GM21526 (cell line): Measurements from ENCODE around the gene AP5Z1.

Experiments
- ATAC-seq: cut with Tn5 transposase; IDR thresholded peaks from one replicate; pipeline ENCODE4 v1.9.1; 2021; ENCODE audit warnings: moderate library complexity; ENCODE audit not compliant: unreplicated experiment, low FRiP score

The AP5Z1 gene

DNA sequence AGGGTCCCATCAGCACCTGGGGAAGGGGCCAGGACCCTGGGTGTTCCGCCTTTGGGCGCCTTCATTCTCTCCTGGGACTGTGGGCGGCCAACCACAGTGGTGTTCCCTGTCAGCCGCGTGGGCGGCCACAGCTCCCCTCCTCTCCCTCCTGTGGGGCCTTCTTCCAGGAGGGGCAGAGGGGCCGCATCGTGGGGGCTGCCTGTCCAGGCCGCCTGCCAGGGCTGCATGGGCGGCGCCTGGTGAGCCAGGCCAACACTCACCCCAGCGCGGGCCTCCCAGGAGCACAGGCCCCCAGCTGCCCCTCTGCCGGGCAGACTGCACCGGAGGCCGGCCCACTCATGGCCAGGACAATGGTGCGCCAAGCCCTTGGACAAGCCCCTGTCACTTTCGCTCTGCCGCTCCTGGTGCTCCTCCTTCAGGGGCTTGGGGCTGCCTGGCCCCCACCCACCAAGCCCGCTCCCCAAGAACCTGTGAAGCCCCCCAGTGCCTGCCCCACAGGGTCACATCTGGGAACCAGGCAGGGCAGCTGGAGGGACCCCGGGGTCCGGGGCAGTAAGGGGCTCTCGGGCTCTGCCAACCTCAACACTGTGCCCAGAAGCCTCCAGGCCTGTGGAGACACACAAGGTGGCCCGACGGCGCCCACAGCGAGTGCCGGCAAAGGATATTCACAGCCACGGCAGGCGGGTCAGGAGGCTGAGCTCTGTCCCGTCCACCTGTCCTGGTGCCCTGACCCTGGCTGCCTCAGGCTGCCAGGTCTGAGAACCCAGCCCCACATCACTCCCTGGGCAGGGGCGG lies 42.8 kb downstream of the AP5Z1 start:
- no peak for ATAC-seq

DNA sequence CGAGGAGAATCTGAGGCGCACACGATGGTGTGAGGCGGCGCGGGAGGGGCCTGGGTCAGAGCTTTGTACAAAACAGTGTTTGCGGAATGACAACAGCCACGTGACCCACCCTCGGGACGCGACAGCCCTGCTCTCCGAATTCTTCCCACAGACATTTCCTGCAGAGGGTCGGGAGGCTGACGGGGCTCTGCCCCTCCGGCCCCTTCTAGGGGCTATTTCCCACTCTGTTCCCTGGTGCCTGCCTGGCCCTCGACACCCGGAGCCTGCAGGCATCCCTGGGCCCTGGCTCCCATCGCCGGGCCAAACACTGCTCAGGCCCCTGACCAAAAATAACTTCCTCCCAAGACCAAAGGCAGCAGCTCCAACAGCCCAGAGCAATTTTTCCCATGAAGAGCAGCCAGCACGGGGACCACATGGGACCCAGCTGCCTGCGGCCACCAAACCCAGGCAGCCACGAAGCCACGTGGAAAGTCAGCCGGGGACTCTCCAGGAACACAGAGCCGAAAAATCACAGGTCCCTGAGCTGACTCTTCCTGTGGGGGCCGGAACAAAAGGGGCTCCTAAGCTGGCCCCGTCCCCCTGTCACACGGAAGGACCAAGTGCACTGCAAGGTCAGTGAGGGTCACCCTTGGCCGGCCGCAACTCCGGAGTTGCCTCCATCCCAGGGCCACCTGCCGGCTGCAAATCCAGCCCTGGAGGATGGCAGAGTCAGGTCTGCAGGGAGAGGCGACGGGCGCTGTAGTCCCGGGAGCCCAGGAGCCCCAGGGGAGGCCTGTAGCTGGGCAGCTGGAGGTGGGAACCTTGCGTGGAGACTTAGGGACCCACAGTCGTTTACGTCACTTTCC lies 44.4 kb downstream of the AP5Z1 start:
- ATAC-seq, result no peak

DNA sequence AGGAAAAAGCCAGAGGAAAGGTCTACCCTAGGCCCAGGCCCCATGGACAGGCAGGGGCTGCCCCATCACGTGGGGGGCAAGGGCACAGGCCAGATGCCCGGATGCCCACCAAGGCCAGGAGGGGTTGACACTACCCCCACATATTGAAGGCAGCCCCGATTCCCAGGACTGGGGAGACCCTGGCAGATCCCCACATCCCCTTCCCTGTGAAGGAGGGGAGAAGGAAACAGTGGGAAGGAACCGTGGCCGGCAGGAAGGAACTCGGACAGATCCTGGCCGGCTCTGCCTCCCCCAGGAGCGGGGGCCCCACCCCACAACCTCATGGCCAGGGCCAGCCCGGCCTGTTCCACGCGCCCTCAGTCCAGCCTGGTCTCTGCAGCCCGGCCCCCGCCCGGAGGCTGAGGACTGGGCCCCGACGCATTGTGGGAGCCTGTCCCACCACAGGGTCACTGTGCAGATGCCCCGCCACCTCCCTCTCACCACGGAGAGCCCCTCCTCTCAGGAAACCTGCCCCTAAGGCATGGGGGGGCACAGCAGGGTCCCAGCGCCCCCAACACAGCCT lies 45.1 kb downstream of the AP5Z1 start:
- ATAC-seq, result no peak

DNA sequence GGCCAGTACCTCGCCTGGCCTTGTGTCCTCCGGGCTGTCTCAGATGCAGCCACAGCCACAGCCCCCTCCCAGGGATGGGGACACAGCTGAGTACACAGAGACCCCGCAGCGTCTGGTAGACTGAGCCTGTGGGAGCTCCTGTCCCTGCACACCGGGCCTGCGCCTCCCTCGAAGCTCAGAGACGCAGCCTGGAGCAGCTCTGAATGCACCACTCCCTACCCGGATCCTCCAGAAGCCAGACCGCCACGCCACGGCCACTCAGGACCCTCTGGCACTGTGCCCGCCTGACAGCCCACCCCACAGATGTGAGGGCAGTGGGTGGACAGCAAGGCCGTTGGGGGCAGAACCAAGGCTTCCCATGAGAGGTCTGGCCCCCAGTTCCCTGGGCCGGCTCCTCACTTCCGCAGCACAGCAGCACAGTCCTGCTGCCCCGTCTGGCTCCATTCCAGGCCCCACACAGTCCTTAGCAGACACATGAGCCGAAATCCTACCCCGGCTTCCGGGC lies 45.6 kb downstream of the AP5Z1 start:
- no peak for ATAC-seq

DNA sequence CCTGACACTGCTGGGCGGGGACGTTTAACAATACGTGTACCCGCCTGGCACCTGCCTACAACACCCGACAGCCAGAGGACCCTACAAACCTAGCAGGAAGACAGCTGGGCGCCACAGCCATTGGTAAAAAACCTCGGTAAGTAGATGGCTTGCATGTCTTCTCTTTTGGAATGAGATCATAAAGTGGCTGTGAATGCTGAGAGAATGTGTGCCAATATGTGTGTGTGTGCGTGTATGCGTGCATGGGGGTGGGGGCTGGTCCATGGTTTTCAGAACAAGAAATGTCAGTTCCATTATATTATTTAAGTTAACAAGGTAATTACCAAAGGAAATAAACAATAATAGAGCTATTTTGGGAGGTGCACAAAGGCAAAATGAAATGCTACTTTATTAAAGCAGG lies 47.3 kb downstream of the AP5Z1 start:
- ATAC-seq, result no peak

DNA sequence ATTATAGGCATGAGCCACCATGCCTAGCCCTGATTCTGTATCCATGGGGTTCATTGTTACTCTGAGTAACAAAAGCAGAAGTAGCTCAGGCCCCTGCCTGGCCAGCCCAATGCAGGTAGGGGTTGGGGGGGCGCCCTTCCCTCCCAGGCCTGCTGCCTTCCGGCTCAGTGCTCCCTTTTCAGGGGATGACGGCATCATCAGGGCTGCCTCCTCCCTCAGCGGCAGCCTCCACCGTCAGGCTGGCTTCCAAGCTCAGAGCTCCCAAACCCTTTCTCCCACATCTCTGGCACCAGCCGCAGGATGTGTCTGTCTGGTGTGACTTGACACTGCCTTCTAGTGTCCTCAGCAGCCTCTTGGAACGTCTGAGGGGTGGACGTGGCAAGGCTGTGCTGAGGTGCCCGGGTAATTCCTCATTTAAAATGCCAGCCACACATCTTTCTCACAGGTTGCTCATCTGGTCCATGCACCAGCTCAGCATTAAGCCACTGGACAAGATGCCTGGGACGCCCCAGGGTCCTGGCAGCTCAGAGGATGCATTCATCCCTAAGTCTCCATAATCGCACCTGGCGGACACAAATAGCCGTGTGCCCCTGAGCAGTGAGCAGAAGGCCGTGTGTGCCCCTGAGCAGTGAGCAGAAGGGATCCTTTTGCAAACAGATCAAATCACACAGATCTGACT lies 48.2 kb downstream of the AP5Z1 start:
- no peak for ATAC-seq

DNA sequence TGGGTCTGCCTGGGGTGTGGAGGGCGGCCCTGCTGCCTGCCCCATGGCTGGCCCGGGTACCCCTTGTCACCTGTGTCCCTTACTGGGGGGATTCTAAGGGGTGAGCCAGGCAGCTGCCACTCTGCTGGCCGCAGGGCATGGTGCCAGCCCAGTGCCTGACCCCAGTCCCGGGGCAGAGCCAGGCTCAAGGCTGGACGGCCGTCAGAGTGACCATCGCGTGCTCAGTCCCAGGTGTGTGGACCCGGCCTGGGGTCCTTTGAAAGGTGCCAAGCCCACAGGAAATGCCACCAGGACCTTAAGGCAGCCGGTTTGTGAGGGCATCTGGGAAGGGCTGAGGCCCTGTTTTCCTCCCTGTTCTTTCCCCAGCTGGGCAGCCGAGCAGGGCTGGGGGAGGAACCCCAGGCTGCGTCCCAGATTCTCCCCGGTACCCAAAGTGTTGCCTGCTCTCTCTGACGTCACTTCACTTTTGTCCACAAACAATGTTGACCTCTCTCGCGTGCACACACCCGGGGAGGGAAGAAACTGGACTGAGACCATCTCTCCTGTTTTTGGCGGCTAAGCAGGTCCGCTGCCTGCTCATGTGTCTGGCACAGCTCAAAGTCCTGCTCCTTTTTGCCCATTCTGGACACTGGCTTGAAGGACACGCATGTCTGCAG lies 48.8 kb downstream of the AP5Z1 start:
- no peak for ATAC-seq

DNA sequence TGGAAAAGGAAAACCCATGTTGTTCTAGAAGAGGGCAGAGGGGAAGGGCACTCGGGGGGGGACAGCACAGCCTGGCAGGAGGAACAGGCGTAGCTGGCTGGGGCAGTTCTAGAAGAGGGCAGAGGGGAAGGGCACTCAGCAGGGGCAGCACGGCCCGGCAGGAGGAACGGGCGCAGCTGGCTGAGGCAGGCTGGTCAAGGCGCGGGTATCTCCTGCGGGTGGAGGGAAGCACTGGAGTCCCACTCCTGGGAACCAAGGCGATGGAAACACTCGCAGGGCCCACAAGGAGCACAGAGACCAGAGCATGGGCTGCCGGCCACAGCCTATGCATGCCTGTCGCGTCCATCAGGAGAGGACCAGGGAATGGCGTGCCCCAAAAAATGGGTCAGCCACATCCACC lies 49.7 kb downstream of the AP5Z1 start:
- no peak for ATAC-seq

DNA sequence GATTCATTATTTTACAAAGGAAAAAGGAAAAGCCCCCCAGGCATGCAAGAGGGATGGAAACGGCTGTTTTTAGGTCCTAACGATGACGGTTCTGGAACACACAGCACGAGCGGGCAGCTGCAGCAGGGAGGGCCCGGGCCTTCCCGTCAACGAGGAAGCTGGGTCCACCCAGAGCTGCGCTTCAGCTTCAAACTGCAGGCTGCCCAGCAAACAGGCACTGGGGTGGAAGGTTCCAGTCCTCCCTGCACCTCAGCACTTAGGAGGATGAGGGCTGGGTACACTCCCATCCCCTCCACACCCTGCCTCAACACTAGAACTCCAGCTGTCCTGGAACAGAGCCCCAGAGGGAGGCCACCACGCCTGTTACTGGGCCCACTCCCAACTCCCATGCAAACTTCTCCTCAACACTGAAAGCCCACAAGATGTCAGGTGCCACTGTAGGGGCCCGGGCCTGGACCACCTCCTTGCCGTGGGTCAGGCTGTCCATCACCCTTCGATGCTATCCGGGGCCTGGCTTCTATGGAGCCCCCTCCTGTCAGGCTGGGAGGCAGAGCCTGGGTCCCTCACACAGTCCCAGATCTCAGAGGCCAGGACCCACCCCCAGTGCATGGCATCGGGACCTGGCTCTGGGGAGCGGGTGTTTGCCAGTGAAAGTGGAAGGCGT lies 53.4 kb downstream of the AP5Z1 start:
- no peak for ATAC-seq

DNA sequence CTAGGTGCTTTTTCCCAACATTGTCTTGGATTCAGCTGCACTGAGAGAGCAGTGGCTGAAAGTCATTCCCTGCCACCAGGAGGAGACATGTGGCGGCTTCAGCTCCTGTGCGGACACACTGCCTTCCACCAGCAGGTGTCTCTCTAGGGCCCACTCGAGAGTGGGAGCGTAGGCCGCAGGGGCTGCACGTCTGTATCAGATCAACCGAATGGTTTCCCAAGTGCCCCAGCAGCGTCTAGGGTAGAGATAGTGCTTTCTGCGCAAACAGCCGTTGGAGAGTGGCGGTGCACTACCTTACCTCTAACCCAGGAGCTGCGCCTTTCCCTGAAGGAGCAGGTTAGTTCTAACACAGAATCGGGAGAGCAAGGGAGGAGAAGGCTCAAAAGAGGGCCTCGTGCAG lies 54.8 kb downstream of the AP5Z1 start:
- peak; percentile 59 for ATAC-seq

DNA sequence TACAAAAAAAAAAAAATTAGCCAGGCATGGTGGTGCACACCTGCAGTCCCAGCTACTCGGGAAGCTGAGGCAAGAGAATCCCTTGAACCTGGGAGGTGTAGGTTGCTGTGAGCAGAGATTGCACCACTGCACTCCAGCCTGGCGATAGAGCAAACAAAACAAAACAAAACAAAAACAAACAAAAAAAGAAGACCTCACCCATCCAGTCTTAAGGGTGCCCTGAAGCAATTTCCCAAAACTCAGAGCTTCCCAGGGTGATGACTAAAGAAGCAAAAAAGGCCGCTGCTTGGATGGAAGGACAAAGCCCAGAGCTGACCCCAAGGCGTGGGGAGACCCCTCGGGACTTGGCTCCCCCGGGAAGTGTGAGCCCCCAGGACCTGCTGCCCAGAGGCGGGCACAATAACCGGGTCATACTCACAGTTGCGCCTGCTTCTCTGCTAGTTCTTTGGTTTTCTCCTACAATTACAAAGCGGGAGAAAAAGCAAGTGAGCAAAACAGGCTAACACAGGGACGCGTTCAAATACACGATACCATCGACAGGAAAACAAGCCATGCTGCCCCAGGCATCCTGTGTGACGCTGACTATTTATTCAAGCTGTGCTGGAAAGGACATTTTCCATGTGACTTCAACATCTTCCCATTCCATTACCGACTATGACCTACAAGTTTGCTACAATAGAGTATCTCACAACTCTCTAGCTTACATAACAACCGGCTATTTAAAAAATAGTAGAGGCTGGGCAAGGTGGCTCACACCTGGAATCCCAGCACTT lies 56.5 kb downstream of the AP5Z1 start:
- no peak for ATAC-seq

DNA sequence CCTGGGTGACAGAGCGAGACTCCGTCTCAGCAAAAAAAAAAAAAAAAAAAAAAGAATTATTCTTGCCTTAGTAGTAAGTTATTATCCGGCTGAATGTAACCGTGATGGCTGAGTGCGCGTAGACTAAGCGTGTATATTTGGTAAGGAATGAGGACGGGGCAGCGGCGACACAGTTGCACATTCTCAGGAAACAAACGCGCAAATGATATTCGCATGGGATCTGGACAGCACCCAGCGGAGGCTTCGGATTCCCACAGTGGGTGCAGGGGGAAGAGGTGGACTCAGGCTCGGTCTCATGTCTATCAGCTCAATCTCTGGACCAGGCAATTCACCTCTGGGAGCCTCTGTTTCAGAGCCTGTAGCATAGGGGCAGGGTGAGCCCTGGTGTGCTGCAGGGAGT lies 57.3 kb downstream of the AP5Z1 start:
- no peak for ATAC-seq

DNA sequence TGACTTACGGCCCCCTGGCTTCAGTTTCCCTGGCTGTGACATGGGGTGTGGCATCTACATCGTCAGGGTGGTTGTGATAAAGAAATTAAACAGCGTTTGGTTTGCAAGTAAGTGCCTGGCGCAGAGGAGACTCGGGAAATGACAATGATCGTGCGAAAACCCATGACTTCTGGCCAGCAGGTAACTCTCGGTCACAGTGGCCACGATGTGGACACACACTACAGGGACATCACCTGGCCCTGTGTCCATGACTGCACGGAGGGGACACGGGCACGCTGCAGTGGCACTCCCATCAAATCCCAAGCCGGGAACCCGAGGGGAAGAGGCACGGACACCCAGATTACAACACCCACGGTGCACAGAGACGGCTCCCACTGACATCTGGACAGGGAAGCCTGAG lies 57.8 kb downstream of the AP5Z1 start:
- ATAC-seq, result no peak

DNA sequence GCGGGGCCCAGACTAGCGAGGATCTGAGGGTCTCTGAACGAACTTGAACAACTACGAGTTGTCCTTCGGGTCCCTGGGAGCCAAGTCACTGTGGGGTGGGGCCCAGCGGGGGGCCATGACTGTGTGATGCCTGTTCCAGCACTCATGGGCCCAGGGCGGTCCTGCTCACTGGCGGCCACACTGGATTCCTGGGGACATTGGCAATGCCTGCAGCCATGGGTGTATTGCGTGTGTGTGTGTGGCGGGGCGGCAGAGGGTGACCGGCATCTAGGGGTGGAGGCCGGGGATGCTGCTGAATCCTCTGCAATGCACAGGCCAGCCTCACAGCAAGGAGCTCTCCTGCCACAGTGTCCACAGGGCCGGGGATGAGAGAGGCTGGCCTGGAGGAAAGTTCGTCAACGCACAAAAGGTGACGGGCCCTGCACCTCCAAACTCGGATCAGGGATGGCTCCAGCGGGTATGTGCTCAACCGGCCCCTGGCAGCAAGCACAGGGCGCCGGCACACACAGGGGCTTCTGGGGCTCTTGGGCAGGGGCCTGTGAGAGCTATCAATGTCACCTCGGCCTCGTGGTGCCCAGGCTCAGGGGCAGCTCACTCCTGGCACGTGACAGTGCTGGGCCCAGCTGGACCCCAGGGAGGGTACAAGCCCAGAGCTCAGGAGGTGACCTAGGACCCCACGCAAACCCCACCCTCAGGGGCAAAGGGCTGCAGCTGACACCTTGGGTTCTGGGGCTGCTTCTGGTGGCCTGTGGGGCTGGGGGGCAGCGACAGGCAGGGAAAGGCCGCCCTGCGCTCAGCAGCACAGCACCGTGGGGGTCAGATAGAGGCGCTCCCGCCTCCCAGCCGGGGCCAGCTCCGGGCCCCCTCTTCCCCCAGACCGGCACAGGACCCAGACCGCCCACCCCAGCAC lies 58.5 kb downstream of the AP5Z1 start:
- no peak for ATAC-seq

DNA sequence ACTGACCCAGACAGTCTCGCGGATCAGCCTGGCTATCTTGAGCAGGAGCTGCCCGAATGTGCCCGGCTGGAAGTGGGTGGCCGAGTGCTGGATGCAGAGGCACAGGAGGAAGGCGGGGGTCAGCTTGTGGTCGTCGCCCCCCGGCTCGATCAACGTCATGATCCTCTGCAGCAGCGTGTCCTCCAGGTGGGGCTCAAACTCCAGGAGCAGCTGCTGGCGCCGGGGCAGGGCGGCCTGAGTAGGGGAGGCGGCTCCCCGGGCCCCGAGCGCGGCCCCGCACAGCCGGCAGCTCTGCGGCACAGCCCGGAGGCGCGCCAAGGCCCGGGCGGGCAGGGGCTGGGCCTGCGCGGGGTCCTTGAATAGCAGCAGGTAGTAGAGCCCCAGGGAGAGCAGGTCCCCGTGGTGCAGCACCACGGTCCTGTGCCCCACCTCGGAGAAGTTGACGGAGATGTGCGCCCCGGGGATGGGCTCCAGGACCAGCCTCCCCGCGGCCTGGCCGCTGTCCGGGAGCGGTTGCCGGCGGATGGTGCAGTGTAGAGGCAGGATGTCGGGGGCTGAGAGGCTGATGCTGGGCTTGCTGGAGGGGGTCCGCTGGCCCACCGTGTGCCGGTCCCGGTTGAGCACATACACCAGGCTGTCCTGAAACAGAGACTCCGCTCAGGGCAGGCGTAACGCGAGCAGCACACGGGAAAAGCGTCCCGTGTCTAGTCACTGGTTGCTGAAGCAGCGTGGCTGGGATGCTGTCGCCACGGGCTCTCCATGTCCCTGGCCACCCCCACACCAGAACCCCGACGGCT lies 59.4 kb downstream of the AP5Z1 start:
- no peak for ATAC-seq

DNA sequence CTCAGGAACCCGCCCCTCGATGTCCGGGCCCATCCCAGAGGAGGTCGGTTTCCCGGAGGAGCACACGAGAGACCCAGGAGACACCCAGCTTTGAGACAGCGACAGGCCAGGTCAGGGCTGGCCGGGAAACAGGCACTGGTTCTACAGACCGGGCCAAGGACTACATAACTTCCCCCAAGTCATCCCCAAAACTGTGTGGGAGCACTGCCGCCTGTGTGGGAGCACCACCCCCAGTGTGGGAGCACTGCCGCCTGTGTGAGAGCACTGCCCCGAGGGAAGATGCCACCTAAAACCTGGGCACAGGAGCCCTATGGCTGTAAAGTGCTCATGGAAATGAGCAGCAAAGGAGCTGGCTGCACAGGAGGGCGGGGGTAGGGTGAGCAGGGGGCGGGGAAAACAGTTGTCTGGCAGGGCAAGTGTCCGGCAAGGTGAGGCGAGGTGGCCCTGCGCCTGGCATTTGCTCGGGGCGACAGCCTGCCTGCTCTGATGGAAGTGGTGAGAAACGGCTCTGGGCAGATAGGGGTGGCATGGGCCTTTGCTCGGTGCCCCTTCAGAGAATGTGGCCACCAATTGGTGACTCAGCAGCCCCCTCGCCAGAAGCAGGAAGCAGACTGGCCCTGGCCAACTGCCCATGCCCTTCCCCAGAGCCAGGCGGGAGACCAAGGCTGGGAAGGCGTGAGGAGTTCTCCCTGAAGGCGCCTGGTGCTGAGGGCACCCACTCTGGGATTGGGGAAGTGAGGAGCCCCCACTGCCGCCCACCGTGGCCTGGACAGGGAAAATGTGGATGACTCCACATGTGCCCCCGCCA lies 60.2 kb downstream of the AP5Z1 start:
- no peak for ATAC-seq
